ENCODE measurements around the gene GPBAR1. TPM values are rescaled to one million over a fixed set of nuclear protein-coding genes. Genes with fewer than 3 reads are reported as not detected.
A peak's percentile ranks its signal among the peaks of the same experiment; 100 is the strongest.

Gene GPBAR1
- total RNA-seq, 1 donor from 2014 or later: 8.1 TPM

DNA sequence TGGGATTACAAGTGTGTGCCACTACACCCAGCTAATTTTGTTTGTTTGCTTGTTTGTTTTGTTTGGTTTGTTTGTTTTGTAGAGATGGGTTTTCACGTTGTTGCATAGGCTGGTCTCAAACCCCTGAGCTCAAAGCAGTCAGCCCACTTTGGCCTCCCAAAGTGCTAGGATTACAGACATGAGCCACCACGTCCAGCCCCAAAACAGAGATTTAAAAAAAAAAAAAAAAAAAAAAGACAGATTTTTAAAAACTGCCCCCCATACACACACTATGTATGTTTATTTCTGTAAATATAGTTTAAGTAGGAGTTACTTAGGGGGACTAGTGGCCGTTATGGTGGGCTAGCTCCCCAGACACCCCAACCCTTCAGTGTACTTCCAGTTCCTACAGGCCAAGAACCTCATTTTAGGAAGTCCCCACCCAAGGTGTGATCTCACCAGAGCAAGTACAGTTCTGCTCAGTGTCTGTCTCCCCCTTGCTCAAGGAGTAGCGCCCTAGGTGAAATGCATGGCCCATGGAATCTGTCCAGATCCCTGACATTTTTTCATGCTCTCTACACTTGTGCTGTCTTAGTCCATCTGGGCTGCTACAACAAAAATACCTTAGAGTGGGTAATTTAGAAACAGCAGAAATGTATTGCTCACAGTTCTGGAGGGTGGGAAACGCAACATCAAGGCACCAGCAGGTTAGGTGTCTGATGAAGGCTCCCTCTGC, 33.1 kb downstream of the GPBAR1 start:
- DNase-seq (ENCODE audit: extremely low spot score in 2 of 2): no peak
- H3K9me3 ChIP-seq: no peaks in the 10 kb centered on the region
- intact Hi-C loops (cut with DNase I): loop anchor here (5.0 kb wide), 1 partner anchor 103 kb away; the partner anchor contains the start of gene CTDSP1
- H3K27ac ChIP-seq: peak overlapping the region; percentile 100
- TF ChIP-seq POLR2A (IDR thresholded peaks at IDR 0.05) (no peak), POLR2AphosphoS5 (IDR thresholded peaks at IDR 0.05; ENCODE audit: insufficient read depth in 1 of 2, low read depth in 1 of 2) (no peak)
- TF ChIP-seq, protein P1, sequence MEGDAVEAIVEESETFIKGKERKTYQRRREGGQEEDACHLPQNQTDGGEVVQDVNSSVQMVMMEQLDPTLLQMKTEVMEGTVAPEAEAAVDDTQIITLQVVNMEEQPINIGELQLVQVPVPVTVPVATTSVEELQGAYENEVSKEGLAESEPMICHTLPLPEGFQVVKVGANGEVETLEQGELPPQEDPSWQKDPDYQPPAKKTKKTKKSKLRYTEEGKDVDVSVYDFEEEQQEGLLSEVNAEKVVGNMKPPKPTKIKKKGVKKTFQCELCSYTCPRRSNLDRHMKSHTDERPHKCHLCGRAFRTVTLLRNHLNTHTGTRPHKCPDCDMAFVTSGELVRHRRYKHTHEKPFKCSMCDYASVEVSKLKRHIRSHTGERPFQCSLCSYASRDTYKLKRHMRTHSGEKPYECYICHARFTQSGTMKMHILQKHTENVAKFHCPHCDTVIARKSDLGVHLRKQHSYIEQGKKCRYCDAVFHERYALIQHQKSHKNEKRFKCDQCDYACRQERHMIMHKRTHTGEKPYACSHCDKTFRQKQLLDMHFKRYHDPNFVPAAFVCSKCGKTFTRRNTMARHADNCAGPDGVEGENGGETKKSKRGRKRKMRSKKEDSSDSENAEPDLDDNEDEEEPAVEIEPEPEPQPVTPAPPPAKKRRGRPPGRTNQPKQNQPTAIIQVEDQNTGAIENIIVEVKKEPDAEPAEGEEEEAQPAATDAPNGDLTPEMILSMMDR (IDR thresholded peaks at IDR 0.05): no peak
- no peaks in the 10 kb centered on the region for H3K27me3 ChIP-seq
- no peak overlapping the region for H3K4me3 ChIP-seq
- H3K36me3 ChIP-seq: no peaks in the 10 kb centered on the region
- peaks cover 80% of the 10 kb centered on the region for H3K4me1 ChIP-seq

DNA sequence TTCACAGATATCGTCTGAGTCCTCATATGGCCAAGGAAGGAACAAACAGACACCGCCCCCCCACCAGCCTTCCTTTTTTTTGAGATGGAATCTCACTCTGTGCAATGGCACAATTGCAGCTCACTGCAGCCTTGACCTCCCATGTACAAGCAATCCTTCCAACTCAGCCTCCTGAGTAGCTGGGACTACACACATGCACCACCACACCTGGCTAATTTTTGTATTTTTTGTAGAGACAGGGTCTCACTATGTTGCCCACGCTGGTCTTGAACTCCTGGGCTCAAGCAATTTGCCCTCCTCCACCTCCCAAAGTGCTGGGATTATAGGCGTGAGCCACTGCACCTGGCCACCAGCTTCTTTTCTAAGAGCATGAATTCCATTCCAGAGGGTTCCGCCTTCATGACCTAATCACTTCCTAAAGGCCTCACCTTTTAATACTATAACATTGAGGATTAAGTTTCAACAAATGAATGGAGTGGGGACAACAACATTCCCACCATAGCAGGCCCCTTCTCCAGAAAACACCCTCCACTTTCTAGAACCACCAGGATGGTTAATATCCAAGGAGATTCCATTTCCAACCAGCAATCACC, 33.7 kb downstream of the GPBAR1 start:
- Histone ChIP-seq H3K9me3 (no peaks in the 10 kb centered on the region), H3K4me3 (no peak overlapping the region), H3K27ac (peak overlapping the region; percentile 100), H3K36me3 (no peaks in the 10 kb centered on the region), H3K4me1 (peaks cover 73% of the 10 kb centered on the region), H3K27me3 (no peaks in the 10 kb centered on the region)
- TF ChIP-seq POLR2A (IDR thresholded peaks at IDR 0.05) (no peak), POLR2AphosphoS5 (IDR thresholded peaks at IDR 0.05; ENCODE audit: insufficient read depth in 1 of 2, low read depth in 1 of 2) (no peak)
- TF ChIP-seq, protein P1 (IDR thresholded peaks at IDR 0.05): no peak
- intact Hi-C loops (cut with DNase I): loop anchor here (5.0 kb wide), 1 partner anchor 103 kb away; the partner anchor contains the start of gene CTDSP1
- no peak for DNase-seq (ENCODE audit: extremely low spot score in 2 of 2)

DNA sequence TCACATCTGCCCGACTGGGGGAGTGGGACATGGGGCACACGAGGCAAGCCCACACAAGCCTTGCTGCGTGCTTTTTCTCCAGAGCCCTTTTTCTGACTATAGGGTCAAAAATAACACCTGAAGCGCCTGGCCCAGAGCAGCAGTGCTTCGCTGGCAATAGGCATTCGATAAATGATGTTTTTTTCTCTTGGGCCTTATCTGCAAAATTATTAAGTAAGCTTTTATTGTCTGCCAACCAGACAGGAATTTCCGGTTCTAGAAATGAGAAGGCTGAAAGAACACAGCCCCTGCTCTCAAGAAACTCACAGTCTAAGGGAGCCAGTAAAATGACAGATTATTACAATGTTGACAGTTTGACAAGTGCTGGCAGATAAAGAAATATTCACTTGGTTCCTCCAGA, 34.2 kb downstream of the GPBAR1 start:
- H3K36me3 ChIP-seq: no peaks in the 10 kb centered on the region
- TF ChIP-seq, protein P1 (IDR thresholded peaks at IDR 0.05): no peak
- TF ChIP-seq POLR2A (IDR thresholded peaks at IDR 0.05) (no peak), POLR2AphosphoS5 (IDR thresholded peaks at IDR 0.05; ENCODE audit: insufficient read depth in 1 of 2, low read depth in 1 of 2) (no peak)
- H3K27ac ChIP-seq: peak overlapping the region; percentile 100
- no peaks in the 10 kb centered on the region for H3K9me3 ChIP-seq
- H3K27me3 ChIP-seq: no peaks in the 10 kb centered on the region
- no peak overlapping the region for H3K4me3 ChIP-seq
- H3K4me1 ChIP-seq: peaks cover 68% of the 10 kb centered on the region
- DNase-seq (ENCODE audit: extremely low spot score in 2 of 2): no peak
- intact Hi-C loops (cut with DNase I): no loop called here

DNA sequence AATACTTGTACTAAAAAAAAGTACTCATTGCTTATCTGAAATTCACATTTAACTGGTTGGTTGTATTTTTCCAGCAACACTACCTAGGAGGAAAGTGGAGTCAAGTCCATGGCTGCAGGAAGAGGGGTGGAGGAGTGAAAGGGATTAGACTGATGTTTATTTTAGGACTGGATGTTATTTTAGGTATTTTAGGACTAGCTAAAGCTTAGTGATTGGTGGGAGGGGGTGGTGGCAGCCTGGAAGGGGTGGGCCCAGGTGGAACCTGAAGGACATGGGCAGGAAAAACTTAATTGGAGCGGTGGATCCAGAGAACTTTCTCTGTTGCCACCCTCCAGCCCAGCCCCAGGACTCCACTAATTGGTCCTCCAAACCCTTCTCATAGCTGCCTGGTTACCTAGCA, 35.4 kb downstream of the GPBAR1 start:
- Histone ChIP-seq H3K4me1 (peaks cover 57% of the 10 kb centered on the region), H3K36me3 (no peaks in the 10 kb centered on the region), H3K4me3 (no peak overlapping the region), H3K9me3 (no peaks in the 10 kb centered on the region), H3K27me3 (no peaks in the 10 kb centered on the region), H3K27ac (peak overlapping the region; percentile 100)
- no peak for DNase-seq (ENCODE audit: extremely low spot score in 2 of 2)
- TF ChIP-seq, protein P1 (IDR thresholded peaks at IDR 0.05): no peak
- TF ChIP-seq POLR2AphosphoS5 (IDR thresholded peaks at IDR 0.05; ENCODE audit: insufficient read depth in 1 of 2, low read depth in 1 of 2) (no peak), POLR2A (IDR thresholded peaks at IDR 0.05) (no peak)
- intact Hi-C loops (cut with DNase I): no loop called here

DNA sequence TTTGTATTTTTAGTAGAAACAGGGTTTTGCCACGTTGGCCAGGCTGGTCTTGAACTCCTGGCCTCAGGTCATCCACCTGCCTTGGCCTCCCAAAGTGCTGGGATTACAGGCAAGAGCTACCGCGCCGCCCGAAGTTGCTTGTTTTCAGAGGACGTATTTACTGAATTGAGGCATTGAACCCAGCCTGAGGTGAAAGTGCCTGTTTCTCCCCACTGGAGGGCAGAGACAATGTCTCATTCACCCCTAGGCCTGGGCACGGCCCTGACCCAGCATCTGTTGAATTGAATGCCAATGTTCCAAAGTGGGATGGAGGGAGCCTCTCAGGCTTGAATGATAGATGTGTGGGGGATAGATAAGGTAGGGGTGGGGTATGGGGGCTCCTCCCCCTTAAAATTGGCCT, 36.0 kb downstream of the GPBAR1 start:
- no peak for DNase-seq (ENCODE audit: extremely low spot score in 2 of 2)
- Histone ChIP-seq H3K9me3 (no peaks in the 10 kb centered on the region), H3K4me3 (no peak overlapping the region), H3K36me3 (no peaks in the 10 kb centered on the region), H3K27ac (peak overlapping the region; percentile 100), H3K4me1 (peaks cover 52% of the 10 kb centered on the region), H3K27me3 (no peaks in the 10 kb centered on the region)
- intact Hi-C loops (cut with DNase I): no loop called here
- TF ChIP-seq, protein P1 (IDR thresholded peaks at IDR 0.05): no peak
- TF ChIP-seq POLR2AphosphoS5 (IDR thresholded peaks at IDR 0.05; ENCODE audit: insufficient read depth in 1 of 2, low read depth in 1 of 2): no peak
- TF ChIP-seq POLR2A (IDR thresholded peaks at IDR 0.05): no peak
